ENCODE measurements around the gene SNTA1. TPM values are rescaled to one million over a fixed set of nuclear protein-coding genes. Genes with fewer than 3 reads are reported as not detected.

Gene SNTA1
- total and polyA plus RNA-seq, 7 donors: 36.6 to 196 (median 139) TPM

DNA sequence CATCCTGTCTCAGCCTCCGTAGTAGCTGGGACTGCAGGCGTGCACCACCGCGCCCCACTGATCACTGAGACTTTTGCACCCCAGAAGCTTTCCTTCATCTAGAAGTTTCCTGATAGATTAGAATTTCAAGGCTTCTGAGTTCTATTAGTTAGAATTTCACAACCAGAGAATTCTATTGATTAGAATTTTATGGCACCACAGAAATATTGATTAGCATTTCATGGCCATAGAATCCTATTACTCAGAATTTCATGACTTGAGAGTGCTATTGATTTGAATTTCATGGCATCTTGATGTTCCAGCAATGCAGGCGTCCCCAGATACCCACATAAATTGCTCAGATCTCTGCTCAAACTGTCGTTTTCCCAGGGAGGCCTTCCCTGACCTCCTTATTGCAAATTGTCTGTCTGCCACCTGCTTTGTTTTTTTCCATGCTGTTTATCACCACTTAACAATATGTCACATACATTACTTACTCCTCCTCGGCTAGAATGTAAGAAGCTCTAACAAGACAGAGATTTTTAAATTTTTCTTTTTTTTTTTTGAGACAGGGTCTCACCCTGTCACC, 29.4 kb upstream of the SNTA1 start:
- no peak overlapping the region for H3K27ac ChIP-seq
- H3K9me3 ChIP-seq: no peaks in the 10 kb centered on the region
- ATAC-seq (no peak), DNase-seq (no peak)
- H3K4me1 ChIP-seq: no peaks in the 10 kb centered on the region
- no peak overlapping the region for H3K4me3 ChIP-seq
- WGBS, 3 donors: 87 to 88% (median 87%) methylated on average over 7 of the region's 7 CpGs
- TF ChIP-seq, protein P1, sequence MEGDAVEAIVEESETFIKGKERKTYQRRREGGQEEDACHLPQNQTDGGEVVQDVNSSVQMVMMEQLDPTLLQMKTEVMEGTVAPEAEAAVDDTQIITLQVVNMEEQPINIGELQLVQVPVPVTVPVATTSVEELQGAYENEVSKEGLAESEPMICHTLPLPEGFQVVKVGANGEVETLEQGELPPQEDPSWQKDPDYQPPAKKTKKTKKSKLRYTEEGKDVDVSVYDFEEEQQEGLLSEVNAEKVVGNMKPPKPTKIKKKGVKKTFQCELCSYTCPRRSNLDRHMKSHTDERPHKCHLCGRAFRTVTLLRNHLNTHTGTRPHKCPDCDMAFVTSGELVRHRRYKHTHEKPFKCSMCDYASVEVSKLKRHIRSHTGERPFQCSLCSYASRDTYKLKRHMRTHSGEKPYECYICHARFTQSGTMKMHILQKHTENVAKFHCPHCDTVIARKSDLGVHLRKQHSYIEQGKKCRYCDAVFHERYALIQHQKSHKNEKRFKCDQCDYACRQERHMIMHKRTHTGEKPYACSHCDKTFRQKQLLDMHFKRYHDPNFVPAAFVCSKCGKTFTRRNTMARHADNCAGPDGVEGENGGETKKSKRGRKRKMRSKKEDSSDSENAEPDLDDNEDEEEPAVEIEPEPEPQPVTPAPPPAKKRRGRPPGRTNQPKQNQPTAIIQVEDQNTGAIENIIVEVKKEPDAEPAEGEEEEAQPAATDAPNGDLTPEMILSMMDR (IDR thresholded peaks at IDR 0.05): no peak
- intact Hi-C loops (cut with DNase I): no loop called here
- peaks cover 0 to 9% (median 0%) of the 10 kb centered on the region in 3 donors for H3K27me3 ChIP-seq (ENCODE audit: insufficient read depth in 3 of 3, low read length in 2 of 3)
- H3K36me3 ChIP-seq (ENCODE audit: insufficient read depth in 1 of 2, low read depth in 1 of 2): no peaks in the 10 kb centered on the region

DNA sequence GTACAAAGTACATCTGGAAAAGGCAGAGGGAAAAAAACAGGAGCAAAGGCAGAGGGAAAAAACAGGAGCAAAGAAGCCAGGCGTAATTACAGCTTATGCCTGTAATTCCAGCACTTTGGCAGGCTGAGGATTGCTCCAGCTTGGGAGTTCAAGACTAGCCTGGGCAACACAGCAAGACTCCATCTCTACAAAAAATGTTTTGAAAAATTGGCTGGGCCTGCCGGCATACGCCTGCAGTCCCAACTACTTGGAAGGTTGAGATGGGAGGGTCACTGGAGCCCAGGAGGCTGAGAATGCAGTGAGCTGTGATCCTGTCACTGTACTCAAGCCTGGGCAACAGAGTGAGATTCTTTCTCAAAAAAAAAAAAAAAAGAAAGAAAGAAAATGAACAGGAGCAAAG, 27.3 kb upstream of the SNTA1 start:
- intact Hi-C loops (cut with DNase I): no loop called here
- TF ChIP-seq, protein P1 (IDR thresholded peaks at IDR 0.05): no peak
- Histone ChIP-seq H3K36me3 (ENCODE audit: insufficient read depth in 1 of 2, low read depth in 1 of 2) (no peaks in the 10 kb centered on the region), H3K4me1 (no peaks in the 10 kb centered on the region), H3K27me3 (ENCODE audit: insufficient read depth in 3 of 3, low read length in 2 of 3) (peaks cover 0 to 9% (median 0%) of the 10 kb centered on the region in 3 donors), H3K4me3 (no peak overlapping the region), H3K9me3 (no peaks in the 10 kb centered on the region), H3K27ac (no peak overlapping the region)
- ATAC-seq (no peak), DNase-seq (no peak)
- 76 to 87% (median 78%) methylated on average over 3 of the region's 3 CpGs for WGBS, 3 donors

DNA sequence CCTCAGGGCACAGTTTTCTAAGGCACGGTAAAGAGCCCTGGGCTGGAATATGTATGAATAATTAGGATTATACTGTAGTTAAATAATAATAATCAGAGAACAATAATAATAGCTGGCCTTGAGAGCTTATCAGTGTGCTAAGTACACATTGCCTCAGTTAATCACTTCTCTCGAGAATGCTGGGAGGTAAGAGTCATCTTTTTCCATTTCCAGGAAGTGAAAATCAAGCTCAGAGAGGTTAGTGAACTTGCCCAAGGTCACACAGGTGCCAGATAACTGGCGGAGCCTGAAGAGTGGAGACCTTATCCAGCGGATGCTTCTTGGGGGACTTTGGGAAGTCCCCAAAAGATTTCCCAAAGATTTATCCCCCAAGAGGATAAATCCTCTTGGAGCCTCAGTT, 26.9 kb upstream of the SNTA1 start:
- no peaks in the 10 kb centered on the region for H3K36me3 ChIP-seq (ENCODE audit: insufficient read depth in 1 of 2, low read depth in 1 of 2)
- H3K4me3 ChIP-seq: no peak overlapping the region
- WGBS, 3 donors: 72 to 78% (median 74%) methylated on average over 4 of the region's 4 CpGs
- no peak for DNase-seq
- peaks cover 0 to 5% (median 0%) of the 10 kb centered on the region in 3 donors for H3K27me3 ChIP-seq (ENCODE audit: insufficient read depth in 3 of 3, low read length in 2 of 3)
- no peak for ATAC-seq
- TF ChIP-seq, protein P1 (IDR thresholded peaks at IDR 0.05): no peak
- H3K27ac ChIP-seq: no peak overlapping the region
- no peaks in the 10 kb centered on the region for H3K4me1 ChIP-seq
- intact Hi-C loops (cut with DNase I): no loop called here
- no peaks in the 10 kb centered on the region for H3K9me3 ChIP-seq

DNA sequence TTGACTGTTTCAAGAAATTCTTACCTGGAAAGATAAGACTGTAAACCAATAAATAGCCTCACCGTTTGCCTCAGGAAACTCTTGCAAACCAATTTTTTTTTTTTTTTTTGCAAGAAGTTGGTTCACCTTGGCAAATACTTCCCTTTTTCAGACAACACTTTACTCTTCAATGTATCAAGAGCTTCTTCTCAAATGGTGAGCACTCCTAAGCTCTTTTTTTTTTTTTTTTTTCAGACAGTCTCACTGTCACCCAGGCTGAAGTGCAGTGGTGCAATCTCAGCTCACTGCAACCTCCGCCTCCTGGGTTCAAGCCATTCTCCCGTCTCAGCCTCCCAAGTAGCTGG, 22.7 kb upstream of the SNTA1 start:
- ATAC-seq: no peak
- DNase-seq: no peak
- Histone ChIP-seq H3K36me3 (ENCODE audit: insufficient read depth in 1 of 2, low read depth in 1 of 2) (no peaks in the 10 kb centered on the region), H3K9me3 (no peaks in the 10 kb centered on the region), H3K27ac (no peak overlapping the region), H3K4me1 (no peaks in the 10 kb centered on the region), H3K27me3 (ENCODE audit: insufficient read depth in 3 of 3, low read length in 2 of 3) (no peaks in the 10 kb centered on the region), H3K4me3 (no peak overlapping the region)
- WGBS, 3 donors: 86 to 93% (median 91%) methylated on average over 3 of the region's 3 CpGs
- intact Hi-C loops (cut with DNase I): no loop called here
- TF ChIP-seq, protein P1 (IDR thresholded peaks at IDR 0.05): no peak
